ENCODE results near the gene RASSF4.

RASSF4 gene

DNA sequence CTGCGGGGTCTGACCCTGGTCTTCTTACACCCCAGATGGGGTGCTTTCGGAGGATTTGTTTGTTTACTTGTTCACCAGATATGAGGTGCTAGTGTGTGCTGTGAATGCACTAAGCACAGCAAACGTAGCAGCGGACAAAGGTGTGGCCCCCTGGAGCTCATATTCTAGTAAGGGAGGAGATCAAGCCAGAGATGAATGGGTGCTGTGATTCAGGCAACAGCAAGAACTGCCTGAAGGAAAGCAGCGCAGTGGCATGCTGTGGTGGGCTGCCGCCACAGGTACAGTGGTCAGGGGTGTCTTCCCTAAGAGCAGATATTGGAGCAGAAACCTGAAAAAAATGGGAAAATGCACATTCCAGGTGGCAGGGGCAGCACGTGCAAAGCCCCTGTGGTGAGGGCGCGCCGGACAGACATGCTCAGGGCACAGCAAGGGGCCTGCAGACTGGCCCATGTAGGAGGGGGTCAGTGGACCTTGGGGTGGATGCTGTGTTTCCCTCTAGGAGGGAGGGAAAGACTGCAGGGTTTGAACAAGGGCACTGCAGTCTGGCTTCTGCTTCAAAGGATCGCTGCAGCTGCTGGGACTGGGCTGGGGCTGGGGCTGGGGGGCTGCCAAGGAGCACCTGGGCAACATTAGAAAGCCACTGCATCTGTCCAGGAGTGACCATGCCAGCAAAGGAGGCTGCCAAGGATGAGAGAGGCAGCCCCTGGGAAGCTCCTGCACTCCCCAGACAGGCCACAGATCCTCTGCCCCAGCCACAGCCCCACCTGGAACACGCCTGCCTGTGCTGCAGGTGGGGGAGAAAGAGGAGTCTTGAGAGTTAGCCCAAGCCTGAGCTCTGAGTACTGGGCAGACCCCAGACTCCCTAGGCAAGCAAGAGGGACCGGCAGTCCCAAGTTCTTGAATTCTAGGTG is 19.9 kb downstream of the RASSF4 start:
- Histone ChIP-seq H3K4me2 (ENCODE audit: insufficient read depth, low read length, poor library complexity, severe bottlenecking) (no peak overlapping the region), H2BK120ac (ENCODE audit: low read depth, low read length) (peak overlapping the region; percentile 58), H2AK5ac (ENCODE audit: low read depth, low read length) (peak overlapping the region; percentile 99), H4K8ac (ENCODE audit: low read depth, low read length) (peak overlapping the region; percentile 26), H2BK12ac (ENCODE audit: low read length) (peak overlapping the region; percentile 24), H3K14ac (ENCODE audit: low read length) (no peak overlapping the region), H3K9ac (ENCODE audit: low read depth, low read length, poor library complexity) (peak overlapping the region; percentile 24), H3K4me3 (ENCODE audit: low read length in 2 of 2) (peak overlapping the region in 1 of 2 donors; percentile 45), H2BK15ac (ENCODE audit: low read length) (peak overlapping the region; percentile 89), H3K79me1 (ENCODE audit: low read depth, low read length) (no peaks in the 10 kb centered on the region), H3K4me1 (ENCODE audit: control insufficient read depth in 2 of 2, insufficient read depth in 1 of 2, low read depth in 1 of 2, low read length in 2 of 2) (peaks cover 30 to 31% of the 10 kb centered on the region in 2 donors), H3K36me3 (replicated peaks in 1 of 2; ENCODE audit: control insufficient read depth in 2 of 2, insufficient read depth in 2 of 2, low read length in 2 of 2) (no peaks in the 10 kb centered on the region), H2AFZ (ENCODE audit: low read length) (peak overlapping the region; percentile 73), H3K4ac (ENCODE audit: low read length) (peak overlapping the region; percentile 17), H3K18ac (ENCODE audit: low read length) (peak overlapping the region; percentile 93), H2BK5ac (ENCODE audit: low read length) (peak overlapping the region; percentile 67), H3K9me3 (replicated peaks in 1 of 2; ENCODE audit: control insufficient read depth in 2 of 2, insufficient read depth in 1 of 2, low read depth in 1 of 2, low read length in 2 of 2) (no peaks in the 10 kb centered on the region), H3K27me3 (ENCODE audit: control insufficient read depth in 3 of 3, insufficient read depth in 3 of 3, low read depth in 1 of 3, low read length in 3 of 3) (no peaks in the 10 kb centered on the region), H3K23ac (ENCODE audit: low read depth, low read length, poor library complexity) (no peak overlapping the region), H3K27ac (replicated peaks; ENCODE audit: low read length) (no peak overlapping the region), H4K91ac (ENCODE audit: low read depth, low read length, poor library complexity) (no peak overlapping the region)
- no CpG with 5 or more reads among the region's 13 CpGs for WGBS, 2 donors (ENCODE audit: extremely low coverage in 2 of 2, insufficient read length in 2 of 2, insufficient replicate concordance in 1 of 2)
- no peak for DNase-seq (ENCODE audit: low spot score)

DNA sequence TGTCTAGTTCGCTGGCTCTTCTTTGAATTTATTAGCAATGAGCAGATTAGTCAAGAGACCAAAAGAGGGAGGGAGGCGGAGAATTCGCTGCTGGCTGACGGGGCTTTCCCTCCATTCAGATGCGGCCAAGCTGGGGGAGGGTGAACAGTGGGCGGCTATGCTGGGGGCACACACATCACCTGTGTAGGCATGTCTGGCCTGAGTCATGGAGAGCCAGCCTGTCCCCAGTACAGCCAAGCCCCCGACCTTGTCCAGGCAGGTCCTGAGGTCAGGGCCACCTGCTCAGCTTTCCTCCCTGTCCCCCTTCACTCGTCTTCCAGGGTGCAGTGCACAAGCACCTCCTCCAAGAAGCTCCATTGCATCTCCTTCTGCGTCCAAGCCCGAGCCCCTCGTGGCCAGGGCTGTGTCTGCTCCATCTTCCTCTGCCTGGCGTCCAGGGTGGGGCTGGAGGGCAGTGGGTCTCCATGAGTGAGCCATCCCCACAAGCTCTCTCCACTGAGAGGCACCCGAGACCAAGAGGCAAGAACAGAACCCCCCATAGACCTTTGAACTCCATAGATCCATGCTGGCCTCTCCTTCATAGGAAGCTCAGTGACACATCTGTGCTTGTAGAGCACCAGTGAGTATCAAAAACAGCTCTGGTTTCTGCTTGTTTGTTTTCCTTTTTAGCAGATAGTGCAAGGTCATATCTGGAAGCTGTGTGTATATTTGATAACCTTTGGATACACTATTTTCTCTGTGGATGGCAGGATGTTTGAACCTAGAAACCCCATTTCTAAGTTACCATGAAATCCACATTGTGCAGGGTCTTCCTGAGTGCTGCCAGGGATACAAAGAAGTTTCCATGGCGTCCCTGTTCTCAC is 20.9 kb downstream of the RASSF4 start:
- no peak for DNase-seq (ENCODE audit: low spot score)
- peak overlapping the region in 1 of 2 donors; percentile 9 for H3K4me3 ChIP-seq (ENCODE audit: low read length in 2 of 2)
- H3K4me1 ChIP-seq (ENCODE audit: control insufficient read depth in 2 of 2, insufficient read depth in 1 of 2, low read depth in 1 of 2, low read length in 2 of 2) = peaks cover 28% of the 10 kb centered on the region in 2 donors

DNA sequence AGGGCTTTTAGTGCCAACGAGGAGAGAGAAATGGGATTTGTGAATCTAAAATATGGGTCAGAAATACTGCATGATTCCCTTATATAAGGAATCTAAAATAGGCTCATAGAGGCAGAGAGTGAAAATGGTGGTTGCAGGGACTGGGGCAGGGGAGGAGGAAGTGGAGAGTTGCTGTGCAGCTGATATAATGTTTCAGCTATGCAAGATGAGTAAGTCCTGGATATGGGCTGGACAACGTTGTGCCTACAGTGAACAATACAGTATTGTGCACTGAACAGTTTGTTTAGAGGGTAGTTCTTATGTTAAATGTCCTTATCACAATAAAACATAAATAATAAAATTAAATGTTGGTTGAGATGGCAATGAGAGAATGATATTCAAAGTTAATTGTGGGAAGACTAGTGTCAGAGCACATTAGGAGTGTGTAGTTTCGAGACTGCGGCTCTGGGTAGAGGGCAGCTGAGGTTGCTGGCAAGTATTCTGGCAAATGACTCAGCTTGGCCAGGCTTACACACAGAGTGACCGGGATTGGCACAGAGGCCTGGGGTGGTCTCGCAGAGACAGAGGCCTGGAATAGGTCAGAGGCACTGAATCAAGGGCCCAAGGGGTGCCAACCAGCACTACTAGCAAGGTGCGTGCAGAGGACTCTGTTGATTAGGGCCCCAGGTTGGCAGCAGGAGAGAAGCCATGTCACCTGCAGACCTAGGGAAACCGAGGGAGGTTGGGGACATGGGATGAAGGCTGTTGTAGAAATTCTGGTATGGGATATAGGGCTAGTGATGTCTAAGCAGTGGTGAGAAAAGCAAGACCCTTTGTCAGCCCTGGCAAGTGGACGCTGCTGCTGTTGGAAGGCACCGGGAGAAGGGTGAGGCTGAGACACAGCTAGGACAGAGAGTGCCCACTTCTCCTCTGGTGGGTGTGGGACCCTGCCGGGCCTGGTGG is 21.8 kb downstream of the RASSF4 start:
- Histone ChIP-seq H3K4me2 (ENCODE audit: insufficient read depth, low read length, poor library complexity, severe bottlenecking) (no peak overlapping the region), H2AFZ (ENCODE audit: low read length) (no peak overlapping the region), H3K36me3 (replicated peaks in 1 of 2; ENCODE audit: control insufficient read depth in 2 of 2, insufficient read depth in 2 of 2, low read length in 2 of 2) (no peaks in the 10 kb centered on the region), H3K18ac (ENCODE audit: low read length) (peak overlapping the region; percentile 70), H3K9ac (ENCODE audit: low read depth, low read length, poor library complexity) (peak overlapping the region; percentile 2), H3K9me3 (replicated peaks in 1 of 2; ENCODE audit: control insufficient read depth in 2 of 2, insufficient read depth in 1 of 2, low read depth in 1 of 2, low read length in 2 of 2) (no peaks in the 10 kb centered on the region), H2BK5ac (ENCODE audit: low read length) (no peak overlapping the region), H3K4ac (ENCODE audit: low read length) (no peak overlapping the region), H3K4me1 (ENCODE audit: control insufficient read depth in 2 of 2, insufficient read depth in 1 of 2, low read depth in 1 of 2, low read length in 2 of 2) (peaks cover 24% of the 10 kb centered on the region in 2 donors), H3K23ac (ENCODE audit: low read depth, low read length, poor library complexity) (peak overlapping the region; percentile 92), H2BK12ac (ENCODE audit: low read length) (peak overlapping the region; percentile 86), H4K8ac (ENCODE audit: low read depth, low read length) (no peak overlapping the region), H2AK5ac (ENCODE audit: low read depth, low read length) (peak overlapping the region; percentile 92), H4K91ac (ENCODE audit: low read depth, low read length, poor library complexity) (no peak overlapping the region), H2BK120ac (ENCODE audit: low read depth, low read length) (no peak overlapping the region), H3K79me1 (ENCODE audit: low read depth, low read length) (no peaks in the 10 kb centered on the region), H3K27ac (replicated peaks; ENCODE audit: low read length) (no peak overlapping the region), H3K27me3 (ENCODE audit: control insufficient read depth in 3 of 3, insufficient read depth in 3 of 3, low read depth in 1 of 3, low read length in 3 of 3) (no peaks in the 10 kb centered on the region), H3K14ac (ENCODE audit: low read length) (peak overlapping the region; percentile 91), H3K4me3 (ENCODE audit: low read length in 2 of 2) (peak overlapping the region in 1 of 2 donors; percentile 0), H2BK15ac (ENCODE audit: low read length) (peak overlapping the region; percentile 93)
- DNase-seq (ENCODE audit: low spot score) = no peak
- WGBS, 2 donors (ENCODE audit: extremely low coverage in 2 of 2, insufficient read length in 2 of 2, insufficient replicate concordance in 1 of 2) = no CpG with 5 or more reads among the region's 11 CpGs

More for the DNA sequence above, 20.9 kb downstream of the RASSF4 start:
- H3K9ac ChIP-seq (ENCODE audit: low read depth, low read length, poor library complexity) = no peak overlapping the region
- no peaks in the 10 kb centered on the region for H3K36me3 ChIP-seq (replicated peaks in 1 of 2; ENCODE audit: control insufficient read depth in 2 of 2, insufficient read depth in 2 of 2, low read length in 2 of 2)
- no peak overlapping the region for H4K91ac ChIP-seq (ENCODE audit: low read depth, low read length, poor library complexity)
- H3K4me2 ChIP-seq (ENCODE audit: insufficient read depth, low read length, poor library complexity, severe bottlenecking) = no peak overlapping the region
- no peak overlapping the region for H3K27ac ChIP-seq (replicated peaks; ENCODE audit: low read length)
- H2AFZ ChIP-seq (ENCODE audit: low read length) = no peak overlapping the region
- no peak overlapping the region for H2BK5ac ChIP-seq (ENCODE audit: low read length)
- H3K79me1 ChIP-seq (ENCODE audit: low read depth, low read length) = no peaks in the 10 kb centered on the region
- no peak overlapping the region for H3K4ac ChIP-seq (ENCODE audit: low read length)
- no peak overlapping the region for H4K8ac ChIP-seq (ENCODE audit: low read depth, low read length)
- no peaks in the 10 kb centered on the region for H3K9me3 ChIP-seq (replicated peaks in 1 of 2; ENCODE audit: control insufficient read depth in 2 of 2, insufficient read depth in 1 of 2, low read depth in 1 of 2, low read length in 2 of 2)
- no peak overlapping the region for H3K23ac ChIP-seq (ENCODE audit: low read depth, low read length, poor library complexity)
- H2AK5ac ChIP-seq (ENCODE audit: low read depth, low read length) = peak overlapping the region; percentile 81
- H2BK120ac ChIP-seq (ENCODE audit: low read depth, low read length) = peak overlapping the region; percentile 26
- H3K14ac ChIP-seq (ENCODE audit: low read length) = no peak overlapping the region
- H3K18ac ChIP-seq (ENCODE audit: low read length) = no peak overlapping the region
- WGBS, 2 donors (ENCODE audit: extremely low coverage in 2 of 2, insufficient read length in 2 of 2, insufficient replicate concordance in 1 of 2) = no CpG with 5 or more reads among the region's 14 CpGs
- no peak overlapping the region for H2BK15ac ChIP-seq (ENCODE audit: low read length)
- peak overlapping the region; percentile 64 for H2BK12ac ChIP-seq (ENCODE audit: low read length)
- no peaks in the 10 kb centered on the region for H3K27me3 ChIP-seq (ENCODE audit: control insufficient read depth in 3 of 3, insufficient read depth in 3 of 3, low read depth in 1 of 3, low read length in 3 of 3)
